Measurements from ENCODE around the gene UBC.

UBC gene

GRCh38 chr12:124874988-124875802 lies 39.3 kb downstream of the UBC start:
- Histone ChIP-seq H4K20me1 (ENCODE audit: control insufficient read depth, insufficient read depth, low read depth, low read length) (no peaks in the 10 kb centered on the region), H3K9me3 (ENCODE audit: control insufficient read depth, insufficient read depth, low read length) (no peaks in the 10 kb centered on the region), H3K27me3 (ENCODE audit: control insufficient read depth, low read length) (no peaks in the 10 kb centered on the region; the same call in 1 of the 2 replicates), H3K4me2 (ENCODE audit: low read length) (no peak overlapping the region), H3F3A (ENCODE audit: control insufficient read depth, insufficient read depth) (no peaks in the 10 kb centered on the region; the same call in 1 of the 2 replicates), H3K79me2 (ENCODE audit: control insufficient read depth, low read length) (no peaks in the 10 kb centered on the region), H3K4me1 (ENCODE audit: control insufficient read depth, low read length) (peaks cover 22% of the 10 kb centered on the region), H3K9me2 (replicated peaks; ENCODE audit: control insufficient read depth, low read length) (no peaks in the 10 kb centered on the region), H3K27ac (ENCODE audit: low read depth, low read length) (no peak overlapping the region), H3K36me3 (ENCODE audit: control insufficient read depth, low read length) (no peaks in the 10 kb centered on the region), H3K4me3 (ENCODE audit: low read length) (no peak overlapping the region)
- TF ChIP-seq EZH2phosphoT487 (IDR thresholded peaks at IDR 0.05; ENCODE audit: borderline replicate concordance, low read length) (no peak), CTCF (IDR thresholded peaks at IDR 0.05; ENCODE audit: low read depth, low read length, poor library complexity, severe bottlenecking) (no peak)

GRCh38 chr12:124874188-124874587 lies 40.3 kb downstream of the UBC start:
- H3K79me2 ChIP-seq (ENCODE audit: control insufficient read depth, low read length): no peaks in the 10 kb centered on the region
- peaks cover 32% of the 10 kb centered on the region for H3K4me1 ChIP-seq (ENCODE audit: control insufficient read depth, low read length)
- H3K4me3 ChIP-seq (ENCODE audit: low read length): no peak overlapping the region
- no peak overlapping the region for H3K27ac ChIP-seq (ENCODE audit: low read depth, low read length)
- H3K9me3 ChIP-seq (ENCODE audit: control insufficient read depth, insufficient read depth, low read length): no peaks in the 10 kb centered on the region
- no peaks in the 10 kb centered on the region; the same call in 1 of the 2 replicates for H3K27me3 ChIP-seq (ENCODE audit: control insufficient read depth, low read length)
- no peaks in the 10 kb centered on the region; the same call in 1 of the 2 replicates for H3F3A ChIP-seq (ENCODE audit: control insufficient read depth, insufficient read depth)
- H3K9me2 ChIP-seq (replicated peaks; ENCODE audit: control insufficient read depth, low read length): no peaks in the 10 kb centered on the region
- 0 out of 2 replicates have a peak overlapping the region, but pooled peaks have one; percentile 0 for H3K4me2 ChIP-seq (ENCODE audit: low read length)
- no peaks in the 10 kb centered on the region for H3K36me3 ChIP-seq (ENCODE audit: control insufficient read depth, low read length)
- no peaks in the 10 kb centered on the region for H4K20me1 ChIP-seq (ENCODE audit: control insufficient read depth, insufficient read depth, low read depth, low read length)
- no peak for TF ChIP-seq EZH2phosphoT487 (IDR thresholded peaks at IDR 0.05; ENCODE audit: borderline replicate concordance, low read length)

- no peak overlapping the region for H3K4me2 ChIP-seq (ENCODE audit: low read length)
- H3K79me2 ChIP-seq (ENCODE audit: control insufficient read depth, low read length): no peaks in the 10 kb centered on the region
- no peaks in the 10 kb centered on the region for H4K20me1 ChIP-seq (ENCODE audit: control insufficient read depth, insufficient read depth, low read depth, low read length)
- H3K4me3 ChIP-seq (ENCODE audit: low read length): no peak overlapping the region
- no peaks in the 10 kb centered on the region; the same call in 1 of the 2 replicates for H3K27me3 ChIP-seq (ENCODE audit: control insufficient read depth, low read length)
- H3K9me3 ChIP-seq (ENCODE audit: control insufficient read depth, insufficient read depth, low read length): no peaks in the 10 kb centered on the region
- peaks cover 44% of the 10 kb centered on the region for H3K4me1 ChIP-seq (ENCODE audit: control insufficient read depth, low read length)
- no peak for TF ChIP-seq EZH2phosphoT487 (IDR thresholded peaks at IDR 0.05; ENCODE audit: borderline replicate concordance, low read length)
- TF ChIP-seq CTCF (IDR thresholded peaks at IDR 0.05; ENCODE audit: low read depth, low read length, poor library complexity, severe bottlenecking): no peak
- H3K9me2 ChIP-seq (replicated peaks; ENCODE audit: control insufficient read depth, low read length): no peaks in the 10 kb centered on the region
- H3F3A ChIP-seq (ENCODE audit: control insufficient read depth, insufficient read depth): peaks cover 10% of the 10 kb centered on the region
- no peaks in the 10 kb centered on the region for H3K36me3 ChIP-seq (ENCODE audit: control insufficient read depth, low read length)
- no peak overlapping the region for H3K27ac ChIP-seq (ENCODE audit: low read depth, low read length)
Observed at GRCh38 chr12:124872068-124872719, 42.3 kb downstream of the UBC start.

- peaks cover 11% of the 10 kb centered on the region for H3F3A ChIP-seq (ENCODE audit: control insufficient read depth, insufficient read depth)
- no peaks in the 10 kb centered on the region for H4K20me1 ChIP-seq (ENCODE audit: control insufficient read depth, insufficient read depth, low read depth, low read length)
- H3K4me1 ChIP-seq (ENCODE audit: control insufficient read depth, low read length): peaks cover 53% of the 10 kb centered on the region
- no peaks in the 10 kb centered on the region for H3K36me3 ChIP-seq (ENCODE audit: control insufficient read depth, low read length)
- no peaks in the 10 kb centered on the region for H3K27me3 ChIP-seq (ENCODE audit: control insufficient read depth, low read length)
- no peaks in the 10 kb centered on the region for H3K9me2 ChIP-seq (replicated peaks; ENCODE audit: control insufficient read depth, low read length)
- no peak overlapping the region for H3K27ac ChIP-seq (ENCODE audit: low read depth, low read length)
- TF ChIP-seq EZH2phosphoT487 (IDR thresholded peaks at IDR 0.05; ENCODE audit: borderline replicate concordance, low read length) (no peak), CTCF (IDR thresholded peaks at IDR 0.05; ENCODE audit: low read depth, low read length, poor library complexity, severe bottlenecking) (no peak)
- no peaks in the 10 kb centered on the region for H3K9me3 ChIP-seq (ENCODE audit: control insufficient read depth, insufficient read depth, low read length)
- no peaks in the 10 kb centered on the region for H3K79me2 ChIP-seq (ENCODE audit: control insufficient read depth, low read length)
- H3K4me2 ChIP-seq (ENCODE audit: low read length): no peak overlapping the region
- no peak overlapping the region for H3K4me3 ChIP-seq (ENCODE audit: low read length)
Observed at GRCh38 chr12:124871297-124871696, 43.2 kb downstream of the UBC start.
